NCI-H2227 (cell line): ENCODE results near the gene RBM8A.

Experiments
- DNase-seq: peaks from one replicate; lab custom pipeline; 2025; ENCODE audit not compliant: unreplicated experiment; lab: John Stamatoyannopoulos, UW

Gene RBM8A

GRCh38 chr1:145927063-145927886 is at the start of gene RBM8A:
TSS of gene RBM8A (minus strand) at chr1:145927484. CDS start at chr1:145927426, 58 bp downstream.
- DNase-seq = peak; percentile 99

GRCh38 chr1:145977016-145977415 is 49.7 kb upstream of the RBM8A start:
- DNase-seq = no peak

- DNase-seq = no peak
Measured at GRCh38 chr1:145975216-145975615, 47.9 kb upstream of the RBM8A start.

DNA sequence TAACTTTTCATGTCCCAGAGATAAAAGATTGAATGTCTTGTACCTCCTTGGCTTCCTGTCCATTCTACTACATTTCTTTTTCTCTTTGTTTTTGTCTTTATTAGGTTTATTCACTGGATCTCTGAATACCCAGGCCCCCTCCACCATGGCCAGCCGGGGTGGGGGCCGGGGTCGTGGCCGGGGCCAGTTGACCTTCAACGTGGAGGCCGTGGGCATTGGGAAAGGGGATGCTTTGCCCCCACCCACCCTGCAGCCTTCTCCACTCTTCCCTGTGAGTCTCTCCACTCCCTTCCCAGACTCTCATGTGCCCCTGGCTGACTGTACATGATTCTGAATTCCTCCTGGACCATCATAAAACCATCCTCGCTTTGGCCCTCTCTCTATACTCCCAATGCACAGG is 47.4 kb upstream of the RBM8A start:
- no peak for DNase-seq

- no peak for DNase-seq
Measured at GRCh38 chr1:145972580-145972979, 45.3 kb upstream of the RBM8A start.

DNA sequence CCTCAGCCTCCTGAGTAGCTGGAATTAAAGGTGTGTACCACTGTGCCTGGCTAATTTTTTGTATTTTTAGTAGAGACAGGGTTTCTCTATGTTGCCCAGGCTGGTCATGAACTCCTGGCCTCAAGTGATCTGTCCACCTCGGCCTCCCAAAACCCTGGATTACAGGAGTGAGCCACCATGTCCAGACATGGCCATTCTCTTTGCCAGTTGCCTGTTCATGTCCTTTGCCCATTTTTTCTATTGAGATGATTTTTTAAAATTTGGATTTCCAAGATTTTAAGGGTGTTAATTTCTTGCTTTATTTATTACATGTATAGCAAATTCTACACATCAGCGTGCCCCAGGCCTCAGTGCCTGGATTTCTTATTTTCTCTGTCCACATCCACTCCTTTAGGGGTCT is 40.0 kb upstream of the RBM8A start:
- no peak for DNase-seq

DNA sequence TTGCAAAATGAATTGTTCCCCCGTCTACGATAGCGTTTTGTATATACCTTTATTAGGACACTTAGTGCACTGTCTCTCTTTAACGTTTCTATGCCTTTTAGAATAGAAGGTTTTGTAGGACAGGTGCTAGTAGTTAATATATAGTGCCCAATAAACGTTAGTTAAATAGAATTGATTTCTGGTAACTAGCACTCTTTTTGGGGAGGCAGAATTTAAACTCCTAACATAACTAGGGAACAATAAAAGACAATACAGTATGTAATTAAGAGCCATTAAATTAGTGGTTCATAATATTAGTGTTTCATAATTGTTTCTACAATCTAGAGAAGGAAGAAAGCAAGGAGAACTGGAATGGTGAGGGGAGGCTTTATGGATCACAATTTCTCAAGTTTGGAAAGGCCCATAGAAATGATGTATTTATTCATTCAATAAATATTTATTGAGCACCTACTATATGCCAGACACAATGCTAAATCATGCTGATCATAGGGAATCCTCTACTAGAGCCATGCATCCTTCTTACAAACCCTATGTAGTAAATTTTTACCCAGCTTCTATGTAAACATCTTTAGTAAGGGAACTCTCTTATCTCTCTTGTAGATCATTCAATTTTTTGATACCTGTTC is 37.9 kb upstream of the RBM8A start:
- DNase-seq = no peak

GRCh38 chr1:145964328-145965118 is 37.2 kb upstream of the RBM8A start, which contains the start of the genes ANKRD34A and POLR3GL:
TSS of gene ANKRD34A (minus strand) at chr1:145964575. CDS start at chr1:145961759, 2,816 bp downstream.
TSS of gene POLR3GL (plus strand) at chr1:145964690. CDS start at chr1:145974866, 10,176 bp downstream.
- peak; percentile 98 for DNase-seq

GRCh38 chr1:145963265-145964019 is 36.2 kb upstream of the RBM8A start:
- no peak for DNase-seq

- peak; percentile 55 for DNase-seq
Measured at GRCh38 chr1:145962157-145963102, 35.1 kb upstream of the RBM8A start.

DNA sequence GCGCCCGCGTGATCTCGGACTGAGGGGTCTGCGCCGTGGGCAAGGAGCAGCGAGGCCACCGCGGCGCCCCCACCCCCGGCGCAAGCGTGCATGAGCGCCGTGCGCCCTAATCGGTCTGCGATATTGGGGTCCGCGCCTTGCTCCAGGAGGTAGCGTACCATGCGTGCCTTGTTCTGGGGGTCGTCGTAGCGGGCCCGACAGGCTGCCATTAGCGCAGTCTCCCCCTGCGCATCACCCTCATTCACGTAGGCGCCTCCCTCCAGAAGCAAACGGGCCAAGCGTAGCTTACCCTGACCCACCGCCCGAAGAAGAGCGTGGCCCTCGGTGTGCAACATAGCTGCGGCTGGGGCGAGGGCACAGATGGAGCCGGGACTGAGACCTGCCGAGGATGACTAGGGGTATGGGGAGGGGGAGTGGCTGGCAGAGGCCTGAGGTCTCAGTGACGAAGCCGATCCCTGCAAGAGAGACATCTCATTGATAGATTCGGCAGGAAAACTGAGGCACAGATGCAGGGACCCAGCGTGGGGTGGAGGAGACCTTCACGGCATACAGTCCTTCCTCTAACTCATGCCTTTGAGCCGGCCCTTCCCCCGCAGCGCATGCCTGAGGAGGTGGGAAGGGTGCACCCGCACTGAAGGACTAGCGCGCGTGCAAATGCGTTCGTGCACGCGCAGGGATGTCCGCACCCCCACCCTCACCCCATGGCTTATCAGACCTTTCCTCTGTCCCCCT is 34.3 kb upstream of the RBM8A start:
- peak; percentile 60 for DNase-seq

GRCh38 chr1:145961109-145961424 is 33.8 kb upstream of the RBM8A start:
- no peak for DNase-seq

GRCh38 chr1:145960468-145961108 is 33.3 kb upstream of the RBM8A start:
- peak; percentile 90 for DNase-seq

GRCh38 chr1:145959957-145960467 is 32.7 kb upstream of the RBM8A start:
- peak; percentile 56 for DNase-seq

- DNase-seq = no peak
Measured at GRCh38 chr1:145959333-145959732, 32.0 kb upstream of the RBM8A start.

DNA sequence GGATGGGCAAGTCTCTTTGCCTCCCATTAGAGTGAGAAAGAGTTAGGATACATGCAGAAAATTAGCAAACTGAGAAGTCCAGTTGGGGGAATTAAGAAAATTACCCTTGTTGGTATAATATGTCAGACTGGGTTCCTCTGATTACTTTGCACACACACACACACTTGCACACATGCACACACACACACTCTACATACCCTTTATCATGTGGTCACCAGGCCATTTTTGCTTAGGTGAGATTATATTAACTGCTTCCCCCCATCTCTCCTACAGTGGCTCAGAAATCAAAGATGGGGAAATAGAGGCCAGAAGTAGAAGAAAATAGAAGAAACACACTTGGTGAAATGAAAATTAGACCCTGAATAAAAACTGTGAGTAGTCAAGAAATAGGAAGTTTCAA is 31.4 kb upstream of the RBM8A start:
- no peak for DNase-seq

GRCh38 chr1:145957443-145958319 is 30.4 kb upstream of the RBM8A start, which contains the start of gene LIX1L:
TSS of gene LIX1L (minus strand) at chr1:145958017. CDS start at chr1:145957927, 90 bp downstream.
- DNase-seq = peak; percentile 98
